GM23338 (cell line): Measurements from ENCODE around the gene DDX39B. TPM values are rescaled to one million over a fixed set of nuclear protein-coding genes. Genes with fewer than 3 reads are reported as not detected.

Experiments used
- ATAC-seq: fragments of 200-7000 bp; cut with Tn5 transposase; 3 replicates; pipeline ENCODE4 v1.9.1; 2020
- DNase-seq: peaks from one replicate; pipeline ENCODE4 v3.0.0-alpha.2; 2015; ENCODE audit warnings: low spot score
- H2AFZ ChIP-seq: fragments of 200-600 bp; sonication (generic); 2 replicates; pipeline ENCODE4 v1.8.0; 2016; ENCODE audit warnings: antibody characterized with exemption, mild to moderate bottlenecking, moderate library complexity
- H3F3A ChIP-seq: fragments of 200-600 bp; sonication (generic); replicated peaks from 2 replicates; pipeline ENCODE4 v1.8.0; 2017; ENCODE audit warnings: antibody characterized with exemption, mixed run types, low read depth
- H3K27ac ChIP-seq: fragments of 200-600 bp; sonication (generic); 2 replicates; pipeline ENCODE4 v1.6.1; 2016; ENCODE audit warnings: low read depth
- H3K27me3 ChIP-seq: fragments of 200-600 bp; sonication (generic); 2 replicates; pipeline ENCODE4 v1.8.0; 2016; ENCODE audit warnings: mild to moderate bottlenecking, mixed run types, moderate library complexity; ENCODE audit not compliant: insufficient read depth
- H3K36me3 ChIP-seq: fragments of 200-600 bp; sonication (generic); 2 replicates; pipeline ENCODE4 v1.8.0; 2016; ENCODE audit warnings: mild to moderate bottlenecking; ENCODE audit not compliant: insufficient read depth
- H3K4me1 ChIP-seq: fragments of 200-600 bp; sonication (generic); 2 replicates; pipeline ENCODE4 v1.8.0; 2016; ENCODE audit warnings: mild to moderate bottlenecking, moderate library complexity; ENCODE audit not compliant: insufficient read depth
- H3K4me2 ChIP-seq: fragments of 200-600 bp; sonication (generic); 2 replicates; pipeline ENCODE4 v1.7.1; 2017; ENCODE audit warnings: mixed run types
- H3K4me3 ChIP-seq: fragments of 200-600 bp; sonication (generic); 2 replicates; pipeline ENCODE4 v1.6.1; 2016; ENCODE audit warnings: mixed run types
- H3K79me2 ChIP-seq: fragments of 200-600 bp; sonication (generic); replicated peaks from 2 replicates; pipeline ENCODE4 v1.8.0; 2017; ENCODE audit warnings: mild to moderate bottlenecking; ENCODE audit not compliant: insufficient read depth
- H3K9me2 ChIP-seq: fragments of 200-600 bp; sonication (generic); 2 replicates; pipeline ENCODE4 v1.8.0; 2017; ENCODE audit not compliant: insufficient read depth
- H4K20me1 ChIP-seq: fragments of 200-600 bp; sonication (generic); replicated peaks from 2 replicates; pipeline ENCODE4 v1.8.0; 2017; ENCODE audit warnings: mild to moderate bottlenecking; ENCODE audit not compliant: insufficient read depth
- H3K27ac Mint-ChIP-seq: 2 replicates; pipeline ENCODE4 v1.8.0; 2020; ENCODE audit warnings: inconsistent platforms, mild to moderate bottlenecking, moderate library complexity, mixed read lengths
- H3K27me3 Mint-ChIP-seq: 3 replicates; pipeline ENCODE4 v1.8.0; 2022; ENCODE audit warnings: low read depth, mild to moderate bottlenecking, moderate library complexity, mixed read lengths, inconsistent platforms; ENCODE audit not compliant: insufficient read depth, poor library complexity
- H3K36me3 Mint-ChIP-seq: 3 replicates; pipeline ENCODE4 v1.8.0; 2021; ENCODE audit warnings: low read depth, mild to moderate bottlenecking, inconsistent platforms, moderate library complexity, mixed read lengths
- H3K4me1 Mint-ChIP-seq: 3 replicates; pipeline ENCODE4 v1.8.0; 2020; ENCODE audit warnings: mild to moderate bottlenecking, inconsistent platforms, mixed read lengths
- H3K4me3 Mint-ChIP-seq: 3 replicates; pipeline ENCODE4 v1.8.0; 2021; ENCODE audit warnings: moderate library complexity, mild to moderate bottlenecking, inconsistent platforms, mixed read lengths
- H3K9me3 Mint-ChIP-seq: 3 replicates; pipeline ENCODE4 v1.8.0; 2020; ENCODE audit warnings: moderate library complexity, mild to moderate bottlenecking, inconsistent platforms, mixed read lengths
- CREB1 ChIP-seq: fragments of 250-450 bp; sonication (Bioruptor Pico); IDR thresholded peaks from 2 replicates; pipeline ENCODE4 v1.5.0; 2020; ENCODE audit warnings: low read depth, mild to moderate bottlenecking, moderate library complexity
- EZH2 ChIP-seq: fragments of 200-600 bp; sonication (generic); IDR thresholded peaks from one replicate; pipeline ENCODE4 v1.8.0; 2017; ENCODE audit warnings: antibody characterized with exemption, mild to moderate bottlenecking, low read depth; ENCODE audit not compliant: unreplicated experiment
- EZH2phosphoT487 ChIP-seq: fragments of 200-600 bp; sonication (generic); IDR thresholded peaks from one replicate; pipeline ENCODE4 v1.8.1; 2018; ENCODE audit warnings: antibody characterized with exemption; ENCODE audit not compliant: unreplicated experiment
- JUNB ChIP-seq: IDR thresholded peaks from one replicate; pipeline ENCODE4 v1.6.1; 2016; ENCODE audit warnings: antibody characterized with exemption; ENCODE audit not compliant: unreplicated experiment
- NANOG ChIP-seq: IDR thresholded peaks from 2 replicates; pipeline ENCODE4 v1.6.1; 2016; ENCODE audit warnings: antibody characterized with exemption, borderline replicate concordance
- POLR2AphosphoS5 ChIP-seq: IDR thresholded peaks from 2 replicates; pipeline ENCODE4 v1.6.1; 2016; ENCODE audit warnings: antibody characterized with exemption, low read depth
- STAT1 ChIP-seq: IDR thresholded peaks from one replicate; pipeline ENCODE4 v1.6.1; 2016; ENCODE audit warnings: antibody characterized with exemption; ENCODE audit not compliant: unreplicated experiment
- ZNF114 ChIP-seq: fragments of 250-450 bp; sonication (Bioruptor Pico); IDR thresholded peaks from 2 replicates; pipeline ENCODE4 v1.5.0; 2020; ENCODE audit warnings: mild to moderate bottlenecking, moderate library complexity
- ZNF331 ChIP-seq: fragments of 250-450 bp; sonication (Bioruptor Pico); IDR thresholded peaks from 2 replicates; pipeline ENCODE4 v1.5.0; 2020; ENCODE audit warnings: low read depth, mild to moderate bottlenecking, moderate library complexity
- polyA plus RNA-seq: library from polyadenylated mRNA; unstranded; fragments of >200 nt; fragmentation: Nextera tagmentation; extraction: Ambion mirVana; gene quantifications from 2 replicates; pipeline ENCODE4 v1.2.1, GENCODE V29; 2016
- total RNA-seq: library from RNA; depleted of rRNA; stranded (reverse); fragments of >200 nt; shearing (Covaris generic); gene quantifications from 2 replicates; pipeline ENCODE4 v1.2.3, GENCODE V29; 2014
- TF ChIP-seq, protein P1 (sequence below): fragments of 250-450 bp; sonication (Bioruptor Pico); IDR thresholded peaks from 2 replicates; pipeline ENCODE4 v1.5.0; 2020; ENCODE audit warnings: mild to moderate bottlenecking, moderate library complexity
- TF ChIP-seq, protein P2 (sequence below), 2 experiments: fragments of 200-600 bp in 1 of 2; sonication (generic) in 1 of 2; conservative IDR thresholded peaks; 2 replicates each; pipeline versions ENCODE4 v1.5.1 to v1.6.1; 2016 to 2017; ENCODE audit warnings: antibody characterized with exemption in 2 of 2, low read depth in 2 of 2, mild to moderate bottlenecking in 2 of 2, moderate library complexity in 1 of 2
- TF ChIP-seq, protein P3 (sequence below): IDR thresholded peaks from 2 replicates; pipeline ENCODE4 v1.6.1; 2016; ENCODE audit warnings: antibody characterized with exemption
- TF ChIP-seq, protein P4 (sequence below): IDR thresholded peaks from one replicate; pipeline ENCODE4 v1.6.1; 2018; ENCODE audit warnings: antibody characterized with exemption; ENCODE audit not compliant: unreplicated experiment

DDX39B gene
- total and polyA plus RNA-seq, 2 experiments from 2014 or later = 341 to 849 TPM

DNA sequence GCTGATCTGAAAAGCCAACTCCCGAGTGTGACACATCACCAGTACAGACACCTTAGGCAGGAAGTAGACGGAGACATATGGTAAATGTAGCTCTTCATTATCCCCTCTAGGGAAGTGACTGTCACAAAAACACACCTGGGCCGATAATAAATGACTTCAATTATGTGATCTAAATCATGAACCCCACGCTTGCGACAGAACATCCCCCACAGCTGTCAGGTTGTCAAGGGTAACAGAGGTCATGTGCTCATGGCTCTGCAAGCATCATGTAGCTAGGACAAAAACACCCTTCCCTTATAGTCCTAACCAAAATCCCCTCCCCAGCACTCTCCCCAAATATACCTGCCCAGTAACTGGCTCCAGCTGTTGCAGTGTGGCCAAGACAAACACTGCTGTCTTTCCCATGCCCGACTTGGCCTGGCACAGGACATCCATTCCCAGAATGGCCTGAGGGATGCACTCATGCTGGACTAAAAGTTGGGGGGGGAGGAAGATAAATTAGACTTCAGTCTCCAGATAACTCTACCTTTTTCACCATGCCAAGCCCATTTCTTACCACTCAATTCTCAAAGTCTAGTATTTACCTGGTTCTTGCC lies 2.9 kb downstream of the DDX39B start:
- Histone ChIP-seq H3K79me2 (peaks cover 85% of the 10 kb centered on the region), H3K36me3 (peaks cover 65% of the 10 kb centered on the region), H4K20me1 (peaks cover 68% of the 10 kb centered on the region), H3F3A (peaks cover 50% of the 10 kb centered on the region), H3K27me3 (no peaks in the 10 kb centered on the region), H3K9me2 (no peaks in the 10 kb centered on the region), H3K4me2 (peak overlapping the region; percentile 94), H2AFZ (no peak overlapping the region), H3K27ac (no peak overlapping the region), H3K4me1 (peaks cover 22% of the 10 kb centered on the region), H3K4me3 (peak overlapping the region; percentile 80; the same call in 1 of the 2 replicates)
- DNase-seq = no peak
- H3K27me3 Mint-ChIP-seq = peaks cover 22% of the 10 kb centered on the region
- no peaks in the 10 kb centered on the region; the same call in 2 of the 3 replicates for H3K9me3 Mint-ChIP-seq
- no peak for ATAC-seq
- peaks cover 43% of the 10 kb centered on the region for H3K4me1 Mint-ChIP-seq
- peaks cover 78% of the 10 kb centered on the region for H3K36me3 Mint-ChIP-seq
- H3K4me3 Mint-ChIP-seq = peak overlapping the region; percentile 98
- TF ChIP-seq NANOG = no peak
- TF ChIP-seq ZNF331 = no peak
- TF ChIP-seq JUNB = no peak
- no peak for TF ChIP-seq EZH2phosphoT487
- TF ChIP-seq POLR2AphosphoS5 = no peak
- no peak for TF ChIP-seq EZH2
- TF ChIP-seq, protein P1, sequence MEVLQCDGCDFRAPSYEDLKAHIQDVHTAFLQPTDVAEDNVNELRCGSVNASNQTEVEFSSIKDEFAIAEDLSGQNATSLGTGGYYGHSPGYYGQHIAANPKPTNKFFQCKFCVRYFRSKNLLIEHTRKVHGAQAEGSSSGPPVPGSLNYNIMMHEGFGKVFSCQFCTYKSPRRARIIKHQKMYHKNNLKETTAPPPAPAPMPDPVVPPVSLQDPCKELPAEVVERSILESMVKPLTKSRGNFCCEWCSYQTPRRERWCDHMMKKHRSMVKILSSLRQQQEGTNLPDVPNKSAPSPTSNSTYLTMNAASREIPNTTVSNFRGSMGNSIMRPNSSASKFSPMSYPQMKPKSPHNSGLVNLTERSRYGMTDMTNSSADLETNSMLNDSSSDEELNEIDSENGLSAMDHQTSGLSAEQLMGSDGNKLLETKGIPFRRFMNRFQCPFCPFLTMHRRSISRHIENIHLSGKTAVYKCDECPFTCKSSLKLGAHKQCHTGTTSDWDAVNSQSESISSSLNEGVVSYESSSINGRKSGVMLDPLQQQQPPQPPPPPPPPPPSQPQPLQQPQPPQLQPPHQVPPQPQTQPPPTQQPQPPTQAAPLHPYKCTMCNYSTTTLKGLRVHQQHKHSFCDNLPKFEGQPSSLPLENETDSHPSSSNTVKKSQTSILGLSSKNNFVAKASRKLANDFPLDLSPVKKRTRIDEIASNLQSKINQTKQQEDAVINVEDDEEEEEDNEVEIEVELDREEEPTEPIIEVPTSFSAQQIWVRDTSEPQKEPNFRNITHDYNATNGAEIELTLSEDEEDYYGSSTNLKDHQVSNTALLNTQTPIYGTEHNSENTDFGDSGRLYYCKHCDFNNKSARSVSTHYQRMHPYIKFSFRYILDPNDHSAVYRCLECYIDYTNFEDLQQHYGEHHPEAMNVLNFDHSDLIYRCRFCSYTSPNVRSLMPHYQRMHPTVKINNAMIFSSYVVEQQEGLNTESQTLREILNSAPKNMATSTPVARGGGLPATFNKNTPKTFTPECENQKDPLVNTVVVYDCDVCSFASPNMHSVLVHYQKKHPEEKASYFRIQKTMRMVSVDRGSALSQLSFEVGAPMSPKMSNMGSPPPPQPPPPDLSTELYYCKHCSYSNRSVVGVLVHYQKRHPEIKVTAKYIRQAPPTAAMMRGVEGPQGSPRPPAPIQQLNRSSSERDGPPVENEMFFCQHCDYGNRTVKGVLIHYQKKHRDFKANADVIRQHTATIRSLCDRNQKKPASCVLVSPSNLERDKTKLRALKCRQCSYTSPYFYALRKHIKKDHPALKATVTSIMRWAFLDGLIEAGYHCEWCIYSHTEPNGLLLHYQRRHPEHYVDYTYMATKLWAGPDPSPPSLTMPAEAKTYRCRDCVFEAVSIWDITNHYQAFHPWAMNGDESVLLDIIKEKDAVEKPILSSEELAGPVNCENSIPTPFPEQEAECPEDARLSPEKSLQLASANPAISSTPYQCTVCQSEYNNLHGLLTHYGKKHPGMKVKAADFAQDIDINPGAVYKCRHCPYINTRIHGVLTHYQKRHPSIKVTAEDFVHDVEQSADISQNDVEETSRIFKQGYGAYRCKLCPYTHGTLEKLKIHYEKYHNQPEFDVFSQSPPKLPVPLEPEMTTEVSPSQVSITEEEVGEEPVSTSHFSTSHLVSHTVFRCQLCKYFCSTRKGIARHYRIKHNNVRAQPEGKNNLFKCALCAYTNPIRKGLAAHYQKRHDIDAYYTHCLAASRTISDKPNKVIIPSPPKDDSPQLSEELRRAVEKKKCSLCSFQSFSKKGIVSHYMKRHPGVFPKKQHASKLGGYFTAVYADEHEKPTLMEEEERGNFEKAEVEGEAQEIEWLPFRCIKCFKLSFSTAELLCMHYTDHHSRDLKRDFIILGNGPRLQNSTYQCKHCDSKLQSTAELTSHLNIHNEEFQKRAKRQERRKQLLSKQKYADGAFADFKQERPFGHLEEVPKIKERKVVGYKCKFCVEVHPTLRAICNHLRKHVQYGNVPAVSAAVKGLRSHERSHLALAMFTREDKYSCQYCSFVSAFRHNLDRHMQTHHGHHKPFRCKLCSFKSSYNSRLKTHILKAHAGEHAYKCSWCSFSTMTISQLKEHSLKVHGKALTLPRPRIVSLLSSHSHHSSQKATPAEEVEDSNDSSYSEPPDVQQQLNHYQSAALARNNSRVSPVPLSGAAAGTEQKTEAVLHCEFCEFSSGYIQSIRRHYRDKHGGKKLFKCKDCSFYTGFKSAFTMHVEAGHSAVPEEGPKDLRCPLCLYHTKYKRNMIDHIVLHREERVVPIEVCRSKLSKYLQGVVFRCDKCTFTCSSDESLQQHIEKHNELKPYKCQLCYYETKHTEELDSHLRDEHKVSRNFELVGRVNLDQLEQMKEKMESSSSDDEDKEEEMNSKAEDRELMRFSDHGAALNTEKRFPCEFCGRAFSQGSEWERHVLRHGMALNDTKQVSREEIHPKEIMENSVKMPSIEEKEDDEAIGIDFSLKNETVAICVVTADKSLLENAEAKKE (CRISPR knock-in tag) = no peak
- TF ChIP-seq, protein P2, sequence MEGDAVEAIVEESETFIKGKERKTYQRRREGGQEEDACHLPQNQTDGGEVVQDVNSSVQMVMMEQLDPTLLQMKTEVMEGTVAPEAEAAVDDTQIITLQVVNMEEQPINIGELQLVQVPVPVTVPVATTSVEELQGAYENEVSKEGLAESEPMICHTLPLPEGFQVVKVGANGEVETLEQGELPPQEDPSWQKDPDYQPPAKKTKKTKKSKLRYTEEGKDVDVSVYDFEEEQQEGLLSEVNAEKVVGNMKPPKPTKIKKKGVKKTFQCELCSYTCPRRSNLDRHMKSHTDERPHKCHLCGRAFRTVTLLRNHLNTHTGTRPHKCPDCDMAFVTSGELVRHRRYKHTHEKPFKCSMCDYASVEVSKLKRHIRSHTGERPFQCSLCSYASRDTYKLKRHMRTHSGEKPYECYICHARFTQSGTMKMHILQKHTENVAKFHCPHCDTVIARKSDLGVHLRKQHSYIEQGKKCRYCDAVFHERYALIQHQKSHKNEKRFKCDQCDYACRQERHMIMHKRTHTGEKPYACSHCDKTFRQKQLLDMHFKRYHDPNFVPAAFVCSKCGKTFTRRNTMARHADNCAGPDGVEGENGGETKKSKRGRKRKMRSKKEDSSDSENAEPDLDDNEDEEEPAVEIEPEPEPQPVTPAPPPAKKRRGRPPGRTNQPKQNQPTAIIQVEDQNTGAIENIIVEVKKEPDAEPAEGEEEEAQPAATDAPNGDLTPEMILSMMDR (conservative IDR thresholded peaks at IDR 0.05; ENCODE audit: low read depth in 2 of 2) = no peak
- no peak for TF ChIP-seq ZNF114
- TF ChIP-seq, protein P3, sequence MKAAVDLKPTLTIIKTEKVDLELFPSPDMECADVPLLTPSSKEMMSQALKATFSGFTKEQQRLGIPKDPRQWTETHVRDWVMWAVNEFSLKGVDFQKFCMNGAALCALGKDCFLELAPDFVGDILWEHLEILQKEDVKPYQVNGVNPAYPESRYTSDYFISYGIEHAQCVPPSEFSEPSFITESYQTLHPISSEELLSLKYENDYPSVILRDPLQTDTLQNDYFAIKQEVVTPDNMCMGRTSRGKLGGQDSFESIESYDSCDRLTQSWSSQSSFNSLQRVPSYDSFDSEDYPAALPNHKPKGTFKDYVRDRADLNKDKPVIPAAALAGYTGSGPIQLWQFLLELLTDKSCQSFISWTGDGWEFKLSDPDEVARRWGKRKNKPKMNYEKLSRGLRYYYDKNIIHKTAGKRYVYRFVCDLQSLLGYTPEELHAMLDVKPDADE = no peak
- no peak for TF ChIP-seq CREB1
- TF ChIP-seq, protein P4, sequence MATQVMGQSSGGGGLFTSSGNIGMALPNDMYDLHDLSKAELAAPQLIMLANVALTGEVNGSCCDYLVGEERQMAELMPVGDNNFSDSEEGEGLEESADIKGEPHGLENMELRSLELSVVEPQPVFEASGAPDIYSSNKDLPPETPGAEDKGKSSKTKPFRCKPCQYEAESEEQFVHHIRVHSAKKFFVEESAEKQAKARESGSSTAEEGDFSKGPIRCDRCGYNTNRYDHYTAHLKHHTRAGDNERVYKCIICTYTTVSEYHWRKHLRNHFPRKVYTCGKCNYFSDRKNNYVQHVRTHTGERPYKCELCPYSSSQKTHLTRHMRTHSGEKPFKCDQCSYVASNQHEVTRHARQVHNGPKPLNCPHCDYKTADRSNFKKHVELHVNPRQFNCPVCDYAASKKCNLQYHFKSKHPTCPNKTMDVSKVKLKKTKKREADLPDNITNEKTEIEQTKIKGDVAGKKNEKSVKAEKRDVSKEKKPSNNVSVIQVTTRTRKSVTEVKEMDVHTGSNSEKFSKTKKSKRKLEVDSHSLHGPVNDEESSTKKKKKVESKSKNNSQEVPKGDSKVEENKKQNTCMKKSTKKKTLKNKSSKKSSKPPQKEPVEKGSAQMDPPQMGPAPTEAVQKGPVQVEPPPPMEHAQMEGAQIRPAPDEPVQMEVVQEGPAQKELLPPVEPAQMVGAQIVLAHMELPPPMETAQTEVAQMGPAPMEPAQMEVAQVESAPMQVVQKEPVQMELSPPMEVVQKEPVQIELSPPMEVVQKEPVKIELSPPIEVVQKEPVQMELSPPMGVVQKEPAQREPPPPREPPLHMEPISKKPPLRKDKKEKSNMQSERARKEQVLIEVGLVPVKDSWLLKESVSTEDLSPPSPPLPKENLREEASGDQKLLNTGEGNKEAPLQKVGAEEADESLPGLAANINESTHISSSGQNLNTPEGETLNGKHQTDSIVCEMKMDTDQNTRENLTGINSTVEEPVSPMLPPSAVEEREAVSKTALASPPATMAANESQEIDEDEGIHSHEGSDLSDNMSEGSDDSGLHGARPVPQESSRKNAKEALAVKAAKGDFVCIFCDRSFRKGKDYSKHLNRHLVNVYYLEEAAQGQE = no peak
- no peak for TF ChIP-seq STAT1
- H3K27ac Mint-ChIP-seq = peak overlapping the region; percentile 46; the same call in 1 of the 2 replicates
